ENCODE data around the gene BCO2. TPM values are rescaled to one million over a fixed set of nuclear protein-coding genes. Genes with fewer than 3 reads are reported as not detected.
A peak's percentile ranks its signal among the peaks of the same experiment; 100 is the strongest.

The BCO2 gene
- total RNA-seq, 1 donor from 2014 or later: not detected

DNA sequence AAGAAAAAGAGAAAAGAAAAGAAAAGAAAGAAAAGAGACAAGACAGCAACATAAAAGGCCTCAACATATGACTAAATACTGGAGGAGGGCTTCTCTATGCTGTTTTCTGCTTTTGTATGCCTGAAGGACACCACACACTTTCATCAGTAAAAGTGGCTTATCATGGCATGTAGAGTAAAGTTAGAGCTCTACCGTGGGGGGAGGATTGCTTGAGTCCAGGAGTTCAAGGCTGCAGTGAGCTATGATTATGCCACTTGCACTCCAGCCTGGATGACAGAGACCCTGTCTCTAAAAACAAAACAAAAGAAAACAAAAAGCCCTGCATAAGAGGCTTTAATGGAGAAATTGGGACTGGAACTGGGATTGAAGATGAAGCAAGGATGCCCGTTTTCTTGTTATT lies 56.6 kb downstream of the BCO2 start:
- H3K27me3 Mint-ChIP-seq (ENCODE audit: insufficient read depth, low read depth): peaks cover 3% of the 10 kb centered on the region
- H3K9me3 Mint-ChIP-seq: no peaks in the 10 kb centered on the region
- no peak overlapping the region for H2AFZ ChIP-seq (replicated peaks)

DNA sequence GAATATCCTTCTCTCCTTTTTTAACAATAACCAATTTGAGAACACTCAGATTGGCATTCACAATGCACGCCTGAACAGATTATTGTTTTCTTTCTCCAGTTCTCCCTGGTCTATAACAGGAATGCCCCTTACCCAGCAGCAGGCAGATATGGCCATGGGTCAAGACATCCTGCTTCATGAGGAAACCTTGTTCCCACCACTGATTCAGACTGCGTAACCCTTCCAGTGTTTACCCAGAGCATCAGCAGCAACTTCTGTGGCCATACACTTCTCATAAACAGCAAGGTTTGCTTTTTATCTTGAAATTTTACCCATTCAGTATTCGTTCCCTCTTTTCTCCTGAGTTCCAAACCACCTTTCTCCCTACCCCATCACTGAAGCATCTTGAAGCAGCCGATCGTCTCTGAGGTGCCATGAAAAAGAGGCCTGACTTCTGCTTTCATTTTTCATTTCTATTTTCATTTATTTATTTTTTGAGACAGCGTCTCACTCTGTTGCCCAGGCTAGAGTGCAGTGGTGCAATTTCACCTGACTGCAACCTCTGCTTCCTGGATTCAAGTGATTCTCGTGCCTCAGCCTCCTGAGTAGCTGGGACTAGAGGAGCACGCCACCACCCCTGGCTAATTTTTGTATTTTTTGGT lies 60.6 kb downstream of the BCO2 start:
- no peaks in the 10 kb centered on the region for H4K20me1 ChIP-seq (ENCODE audit: low read depth)
- H3K4me1 Mint-ChIP-seq: no peaks in the 10 kb centered on the region

More for the DNA sequence above, 56.6 kb downstream of the BCO2 start:
- DNase-seq (ENCODE audit: low spot score): no peak
- Histone ChIP-seq H3K4me3 (no peak overlapping the region), H3K9me3 (ENCODE audit: low read depth) (no peaks in the 10 kb centered on the region), H3K4me1 (peaks cover 10% of the 10 kb centered on the region), H3K79me2 (ENCODE audit: low read depth) (peaks cover 27% of the 10 kb centered on the region), H3K9ac (peak overlapping the region; percentile 22), H3K27ac (no peak overlapping the region), H3K27me3 (no peaks in the 10 kb centered on the region), H3F3A (ENCODE audit: low read depth) (no peaks in the 10 kb centered on the region), H3K4me2 (no peak overlapping the region), H4K20me1 (ENCODE audit: low read depth) (no peaks in the 10 kb centered on the region), H3K36me3 (no peaks in the 10 kb centered on the region)
- no peak overlapping the region for H3K4me3 Mint-ChIP-seq
- peaks cover 12% of the 10 kb centered on the region for H3K4me1 Mint-ChIP-seq
- peaks cover 20% of the 10 kb centered on the region for H3K36me3 Mint-ChIP-seq
- no peak for TF ChIP-seq EZH2 (IDR thresholded peaks at IDR 0.05)
- TF ChIP-seq EZH2phosphoT487 (IDR thresholded peaks at IDR 0.05): no peak
- TF ChIP-seq, protein P1, sequence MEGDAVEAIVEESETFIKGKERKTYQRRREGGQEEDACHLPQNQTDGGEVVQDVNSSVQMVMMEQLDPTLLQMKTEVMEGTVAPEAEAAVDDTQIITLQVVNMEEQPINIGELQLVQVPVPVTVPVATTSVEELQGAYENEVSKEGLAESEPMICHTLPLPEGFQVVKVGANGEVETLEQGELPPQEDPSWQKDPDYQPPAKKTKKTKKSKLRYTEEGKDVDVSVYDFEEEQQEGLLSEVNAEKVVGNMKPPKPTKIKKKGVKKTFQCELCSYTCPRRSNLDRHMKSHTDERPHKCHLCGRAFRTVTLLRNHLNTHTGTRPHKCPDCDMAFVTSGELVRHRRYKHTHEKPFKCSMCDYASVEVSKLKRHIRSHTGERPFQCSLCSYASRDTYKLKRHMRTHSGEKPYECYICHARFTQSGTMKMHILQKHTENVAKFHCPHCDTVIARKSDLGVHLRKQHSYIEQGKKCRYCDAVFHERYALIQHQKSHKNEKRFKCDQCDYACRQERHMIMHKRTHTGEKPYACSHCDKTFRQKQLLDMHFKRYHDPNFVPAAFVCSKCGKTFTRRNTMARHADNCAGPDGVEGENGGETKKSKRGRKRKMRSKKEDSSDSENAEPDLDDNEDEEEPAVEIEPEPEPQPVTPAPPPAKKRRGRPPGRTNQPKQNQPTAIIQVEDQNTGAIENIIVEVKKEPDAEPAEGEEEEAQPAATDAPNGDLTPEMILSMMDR (IDR thresholded peaks at IDR 0.05): no peak
- no peak overlapping the region for H3K27ac Mint-ChIP-seq

GRCh38 chr11:112237451-112237850 lies 62.1 kb downstream of the BCO2 start:
- H3K36me3 Mint-ChIP-seq: peaks cover 21% of the 10 kb centered on the region

More for the DNA sequence above, 60.6 kb downstream of the BCO2 start:
- Histone ChIP-seq H3K9ac (no peak overlapping the region), H3K27ac (no peak overlapping the region), H3K9me3 (ENCODE audit: low read depth) (no peaks in the 10 kb centered on the region), H3K36me3 (no peaks in the 10 kb centered on the region), H2AFZ (replicated peaks) (no peak overlapping the region), H3F3A (ENCODE audit: low read depth) (no peaks in the 10 kb centered on the region), H3K4me2 (no peak overlapping the region), H3K4me1 (no peaks in the 10 kb centered on the region), H3K79me2 (ENCODE audit: low read depth) (no peaks in the 10 kb centered on the region), H3K4me3 (no peak overlapping the region), H3K27me3 (no peaks in the 10 kb centered on the region)
- no peak overlapping the region for H3K4me3 Mint-ChIP-seq
- H3K9me3 Mint-ChIP-seq: no peaks in the 10 kb centered on the region
- TF ChIP-seq, protein P1 (IDR thresholded peaks at IDR 0.05): no peak
- TF ChIP-seq EZH2 (IDR thresholded peaks at IDR 0.05): no peak
- no peak for TF ChIP-seq EZH2phosphoT487 (IDR thresholded peaks at IDR 0.05)
- no peak overlapping the region for H3K27ac Mint-ChIP-seq
- no peaks in the 10 kb centered on the region for H3K27me3 Mint-ChIP-seq (ENCODE audit: insufficient read depth, low read depth)
- H3K36me3 Mint-ChIP-seq: peaks cover 20% of the 10 kb centered on the region
- DNase-seq (ENCODE audit: low spot score): no peak

More at GRCh38 chr11:112237451-112237850, 62.1 kb downstream of the BCO2 start:
- Mint-ChIP-seq H3K9me3 (no peaks in the 10 kb centered on the region), H3K4me3 (no peak overlapping the region), H3K27ac (no peak overlapping the region), H3K4me1 (no peaks in the 10 kb centered on the region), H3K27me3 (ENCODE audit: insufficient read depth, low read depth) (peaks cover 1% of the 10 kb centered on the region)
- Histone ChIP-seq H3K27me3 (no peaks in the 10 kb centered on the region), H3K9me3 (ENCODE audit: low read depth) (no peaks in the 10 kb centered on the region), H3K79me2 (ENCODE audit: low read depth) (no peaks in the 10 kb centered on the region), H3K27ac (no peak overlapping the region), H2AFZ (replicated peaks) (no peak overlapping the region), H3K4me3 (no peak overlapping the region), H3K4me2 (no peak overlapping the region), H3F3A (ENCODE audit: low read depth) (no peaks in the 10 kb centered on the region), H4K20me1 (ENCODE audit: low read depth) (no peaks in the 10 kb centered on the region), H3K36me3 (no peaks in the 10 kb centered on the region), H3K4me1 (no peaks in the 10 kb centered on the region), H3K9ac (peak overlapping the region; percentile 20)
- DNase-seq (ENCODE audit: low spot score): no peak
- no peak for TF ChIP-seq EZH2 (IDR thresholded peaks at IDR 0.05)
- TF ChIP-seq, protein P1 (IDR thresholded peaks at IDR 0.05): no peak
- no peak for TF ChIP-seq EZH2phosphoT487 (IDR thresholded peaks at IDR 0.05)
